ENCODE results near the gene CCDC50. TPM values are rescaled to one million over a fixed set of nuclear protein-coding genes. Genes with fewer than 3 reads are reported as not detected.

Gene CCDC50
- polyA plus RNA-seq, 1 donor (not counting 4 experiments of a cell fraction or from before 2014, with no cell fraction given), result 54.8 TPM

DNA sequence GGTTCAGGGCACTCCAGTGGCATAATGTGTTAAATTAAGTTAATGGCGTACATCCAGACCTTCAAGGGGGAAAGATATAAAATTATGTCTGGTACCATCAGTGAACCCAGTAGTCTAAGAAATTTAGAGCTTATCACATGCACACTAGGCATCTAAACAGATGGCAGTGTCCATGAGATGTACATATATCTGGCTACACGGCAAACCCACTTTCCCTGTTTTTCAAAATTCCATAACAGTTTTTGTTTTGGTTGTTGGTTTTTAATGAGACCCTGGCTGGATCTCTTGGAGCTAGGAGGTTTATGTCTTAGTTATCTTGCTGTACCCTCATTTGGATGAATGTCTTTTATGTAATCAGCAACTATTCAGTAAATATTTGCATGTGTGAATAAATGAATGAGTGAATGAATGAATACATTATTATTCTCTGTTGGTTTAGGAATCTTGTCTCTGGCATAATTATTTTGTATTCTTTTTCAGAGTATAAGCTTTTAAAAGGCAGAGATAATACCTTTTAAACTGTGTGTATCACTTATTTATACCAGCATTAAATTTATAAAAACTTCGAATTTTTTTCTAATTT lies 4.2 kb downstream of the CCDC50 start:
- Histone ChIP-seq H2AFZ (ENCODE audit: control insufficient read depth, low read length) (no peak overlapping the region), H3K9ac (ENCODE audit: control insufficient read depth, extremely low read depth, insufficient read depth, low read length) (no peak overlapping the region), H3K79me2 (ENCODE audit: control insufficient read depth, insufficient read depth, low read length) (peaks cover 85% of the 10 kb centered on the region), H3K9me1 (ENCODE audit: control insufficient read depth, extremely low read depth, insufficient read depth, low read length) (no peaks in the 10 kb centered on the region), H3K27ac (ENCODE audit: control insufficient read depth, insufficient read depth, low read length) (no peak overlapping the region), H3K27me3 (ENCODE audit: control insufficient read depth, extremely low read depth, insufficient read depth, low read length) (no peaks in the 10 kb centered on the region), H3K36me3 (ENCODE audit: control insufficient read depth in 2 of 2, extremely low read depth in 1 of 2, insufficient read depth in 2 of 2, low read length in 2 of 2) (no peaks in the 10 kb centered on the region), H3K9me3 (ENCODE audit: control insufficient read depth, low read depth, low read length) (no peaks in the 10 kb centered on the region), H3K4me2 (ENCODE audit: control insufficient read depth, extremely low read depth, insufficient read depth, low read depth, low read length) (no peak overlapping the region), H4K20me1 (ENCODE audit: control insufficient read depth, extremely low read depth, insufficient read depth, low read length) (no peaks in the 10 kb centered on the region), H3K4me3 (ENCODE audit: control insufficient read depth in 2 of 3, extremely low read depth in 1 of 3, insufficient read depth in 2 of 3, low read depth in 1 of 3, low read length in 3 of 3) (no peak overlapping the region), H3K4me1 (ENCODE audit: control insufficient read depth, extremely low read depth, insufficient read depth, low read length) (peaks cover 25% of the 10 kb centered on the region)
- no peak for FAIRE-seq
- dilution Hi-C loops (cut with MboI; ENCODE audit: extremely low pct_ligation_motif_present, low sequenced_read_pairs), result no loop called here
- TF ChIP-seq EZH2 (IDR thresholded peaks at IDR 0.05; ENCODE audit: low read length), result no peak
- TF ChIP-seq, protein P1, sequence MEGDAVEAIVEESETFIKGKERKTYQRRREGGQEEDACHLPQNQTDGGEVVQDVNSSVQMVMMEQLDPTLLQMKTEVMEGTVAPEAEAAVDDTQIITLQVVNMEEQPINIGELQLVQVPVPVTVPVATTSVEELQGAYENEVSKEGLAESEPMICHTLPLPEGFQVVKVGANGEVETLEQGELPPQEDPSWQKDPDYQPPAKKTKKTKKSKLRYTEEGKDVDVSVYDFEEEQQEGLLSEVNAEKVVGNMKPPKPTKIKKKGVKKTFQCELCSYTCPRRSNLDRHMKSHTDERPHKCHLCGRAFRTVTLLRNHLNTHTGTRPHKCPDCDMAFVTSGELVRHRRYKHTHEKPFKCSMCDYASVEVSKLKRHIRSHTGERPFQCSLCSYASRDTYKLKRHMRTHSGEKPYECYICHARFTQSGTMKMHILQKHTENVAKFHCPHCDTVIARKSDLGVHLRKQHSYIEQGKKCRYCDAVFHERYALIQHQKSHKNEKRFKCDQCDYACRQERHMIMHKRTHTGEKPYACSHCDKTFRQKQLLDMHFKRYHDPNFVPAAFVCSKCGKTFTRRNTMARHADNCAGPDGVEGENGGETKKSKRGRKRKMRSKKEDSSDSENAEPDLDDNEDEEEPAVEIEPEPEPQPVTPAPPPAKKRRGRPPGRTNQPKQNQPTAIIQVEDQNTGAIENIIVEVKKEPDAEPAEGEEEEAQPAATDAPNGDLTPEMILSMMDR (optimal IDR thresholded peaks at IDR 0.05 in 1 of 3, IDR thresholded peaks at IDR 0.05 in 1 of 3, conservative IDR thresholded peaks at IDR 0.05 in 1 of 3; ENCODE audit: extremely low read depth in 1 of 3, insufficient read depth in 2 of 3, low read length in 3 of 3), result no peak
- no peak for DNase-seq (ENCODE audit: low read depth, low spot score)

- Histone ChIP-seq H2AFZ (ENCODE audit: control insufficient read depth, low read length) (no peak overlapping the region), H3K27ac (ENCODE audit: control insufficient read depth, insufficient read depth, low read length) (no peak overlapping the region), H3K4me2 (ENCODE audit: control insufficient read depth, extremely low read depth, insufficient read depth, low read depth, low read length) (no peak overlapping the region), H3K9me3 (ENCODE audit: control insufficient read depth, low read depth, low read length) (no peaks in the 10 kb centered on the region), H4K20me1 (ENCODE audit: control insufficient read depth, extremely low read depth, insufficient read depth, low read length) (no peaks in the 10 kb centered on the region), H3K79me2 (ENCODE audit: control insufficient read depth, insufficient read depth, low read length) (peaks cover 95% of the 10 kb centered on the region), H3K36me3 (ENCODE audit: control insufficient read depth in 2 of 2, extremely low read depth in 1 of 2, insufficient read depth in 2 of 2, low read length in 2 of 2) (no peaks in the 10 kb centered on the region), H3K9ac (ENCODE audit: control insufficient read depth, extremely low read depth, insufficient read depth, low read length) (no peak overlapping the region), H3K27me3 (ENCODE audit: control insufficient read depth, extremely low read depth, insufficient read depth, low read length) (no peaks in the 10 kb centered on the region), H3K4me3 (ENCODE audit: control insufficient read depth in 2 of 3, extremely low read depth in 1 of 3, insufficient read depth in 2 of 3, low read depth in 1 of 3, low read length in 3 of 3) (no peak overlapping the region), H3K4me1 (ENCODE audit: control insufficient read depth, extremely low read depth, insufficient read depth, low read length) (peaks cover 24% of the 10 kb centered on the region), H3K9me1 (ENCODE audit: control insufficient read depth, extremely low read depth, insufficient read depth, low read length) (no peaks in the 10 kb centered on the region)
- DNase-seq (ENCODE audit: low read depth, low spot score), result no peak
- dilution Hi-C loops (cut with MboI; ENCODE audit: extremely low pct_ligation_motif_present, low sequenced_read_pairs), result no loop called here
- TF ChIP-seq, protein P1 (optimal IDR thresholded peaks at IDR 0.05 in 1 of 3, IDR thresholded peaks at IDR 0.05 in 1 of 3, conservative IDR thresholded peaks at IDR 0.05 in 1 of 3; ENCODE audit: extremely low read depth in 1 of 3, insufficient read depth in 2 of 3, low read length in 3 of 3), result no peak
- TF ChIP-seq EZH2 (IDR thresholded peaks at IDR 0.05; ENCODE audit: low read length), result no peak
- FAIRE-seq, result no peak
Measured at GRCh38 chr3:191334346-191334893, 5.2 kb downstream of the CCDC50 start.
